GM12878 (cell line): ENCODE data around the gene CCDC15. TPM values are rescaled to one million over a fixed set of nuclear protein-coding genes. Genes with fewer than 3 reads are reported as not detected.
A peak's percentile ranks its signal among the peaks of the same experiment; 100 is the strongest.

ENCODE experiments used
- ATAC-seq: fragments of 200-7000 bp; cut with Tn5 transposase; 3 replicates; pipeline ENCODE4 v1.9.1; 2020; ENCODE audit warnings: mild to moderate bottlenecking, moderate library complexity
- BruUV-seq: library from RNA; stranded (reverse); fragments of 400-500 nt; replicated peaks from 2 replicates; lab custom pipeline; 2021; lab: Mats Ljungman, UMichigan
- CTCF ChIA-PET: fragments of 300-600 bp; sonication (Branson Sonifier 250); formaldehyde crosslinking; extraction: SDS; loops from one replicate; lab custom pipeline; 2021; ENCODE audit warnings: inconsistent platforms; lab: Yijun Ruan, JAX
- POLR2A ChIA-PET: fragments of 350-600 bp; formaldehyde crosslinking; extraction: SDS; loops from one replicate; lab custom pipeline; 2021; ENCODE audit warnings: inconsistent platforms; lab: Charles Lee
- RAD21 ChIA-PET: fragments of 300-600 bp; sonication (Branson Sonifier 250); formaldehyde crosslinking; loops from one replicate; lab custom pipeline; 2023; ENCODE audit warnings: antibody characterized with exemption; ENCODE audit not compliant: unreplicated experiment; lab: Charles Lee
- SMC1A ChIA-PET: fragments of 300-600 bp; sonication (Branson Sonifier 250); formaldehyde crosslinking; loops from one replicate; lab custom pipeline; 2023; ENCODE audit not compliant: unreplicated experiment, uncharacterized antibody; lab: Charles Lee
- DNase-seq: peaks from one replicate; pipeline ENCODE4 v3.0.0-alpha.2; 2011; ENCODE audit warnings: low read depth, low spot score
- FAIRE-seq: peaks from 3 replicates; lab custom pipeline; 2011; peaks lifted over from hg19 to GRCh38; lab: Jason Lieb, UNC
- H2AFZ ChIP-seq: 2 replicates; pipeline ENCODE4 v1.6.0; 2011; ENCODE audit warnings: low read depth, low read length, control low read depth; ENCODE audit not compliant: control insufficient read depth
- H3K27ac ChIP-seq: 2 replicates; pipeline ENCODE4 v1.5.1; 2011; ENCODE audit warnings: control low read depth; ENCODE audit not compliant: control insufficient read depth, insufficient read depth
- H3K27me3 ChIP-seq, 2 experiments: replicated peaks in 1 of 2; 2 replicates each; pipeline versions ENCODE4 v1.6.0 to v1.6.1; 2011; ENCODE audit warnings: low read length in 1 of 2; ENCODE audit not compliant: control insufficient read depth in 2 of 2, insufficient read depth in 2 of 2
- H3K36me3 ChIP-seq, 2 experiments: 2 replicates each; pipeline ENCODE4 v1.5.1; 2011; ENCODE audit warnings: low read length in 1 of 2; ENCODE audit not compliant: control insufficient read depth in 2 of 2, insufficient read depth in 2 of 2
- H3K4me1 ChIP-seq: 2 replicates; pipeline ENCODE4 v1.6.1; 2011; ENCODE audit warnings: mild to moderate bottlenecking, low read length, moderate library complexity, mixed read lengths; ENCODE audit not compliant: control insufficient read depth, insufficient read depth
- H3K4me2 ChIP-seq: 2 replicates; pipeline ENCODE4 v1.6.0; 2011; ENCODE audit warnings: control low read depth; ENCODE audit not compliant: control insufficient read depth, insufficient read depth
- H3K4me3 ChIP-seq: fragments of 200-600 bp; sonication (generic); 2 replicates; pipeline ENCODE4 v1.5.1; 2016
- H3K79me2 ChIP-seq: 2 replicates; pipeline ENCODE4 v1.6.0; 2011; ENCODE audit warnings: low read length; ENCODE audit not compliant: control insufficient read depth, insufficient read depth
- H3K9ac ChIP-seq: 2 replicates; pipeline ENCODE4 v1.8.0; 2011; ENCODE audit warnings: low read length, control low read depth, mixed read lengths; ENCODE audit not compliant: control insufficient read depth, insufficient read depth
- H3K9me3 ChIP-seq: replicated peaks from 3 replicates; pipeline ENCODE4 v1.5.1; 2011; ENCODE audit warnings: mild to moderate bottlenecking, low read length; ENCODE audit not compliant: control insufficient read depth, insufficient read depth
- H4K20me1 ChIP-seq: 2 replicates; pipeline ENCODE4 v1.6.0; 2011; ENCODE audit not compliant: control insufficient read depth, insufficient read depth
- ATF2 ChIP-seq: IDR thresholded peaks from 2 replicates; pipeline ENCODE4 v1.6.1; 2012; ENCODE audit warnings: low read length, inconsistent platforms
- BCL11A ChIP-seq: IDR thresholded peaks from 2 replicates; pipeline ENCODE4 v1.6.1; 2011; ENCODE audit warnings: low read depth, low read length
- BMI1 ChIP-seq: fragments of 450-650 bp; IDR thresholded peaks from 2 replicates; pipeline ENCODE4 v1.6.1; 2016; ENCODE audit warnings: mild to moderate bottlenecking, moderate library complexity, borderline replicate concordance
- CEBPB ChIP-seq, 2 experiments: fragments of 150-350 bp in 1 of 2; IDR thresholded peaks; 2 replicates each; pipeline ENCODE4 v1.6.1; 2012 to 2014; ENCODE audit warnings: low read depth in 2 of 2, low read length in 2 of 2, borderline replicate concordance in 1 of 2, inconsistent platforms in 1 of 2
- EED ChIP-seq: sonication (generic); IDR thresholded peaks from 2 replicates; pipeline ENCODE4 v1.6.1; 2016; ENCODE audit warnings: antibody characterized with exemption, low read depth
- HCFC1 ChIP-seq: fragments of 150-350 bp; IDR thresholded peaks from 2 replicates; pipeline ENCODE4 v1.6.1; 2014; ENCODE audit warnings: low read length
- IKZF2 ChIP-seq, 2 experiments: fragments of 450-650 bp; IDR thresholded peaks; 2 replicates each; pipeline ENCODE4 v1.6.1; 2017; ENCODE audit warnings: mild to moderate bottlenecking in 2 of 2, moderate library complexity in 2 of 2
- KAT2A ChIP-seq: conservative IDR thresholded peaks from 2 replicates; pipeline ENCODE4 v1.6.1; 2011; ENCODE audit warnings: low read depth, low read length; ENCODE audit not compliant: control insufficient read depth
- MAX ChIP-seq: IDR thresholded peaks from 2 replicates; pipeline ENCODE4 v1.6.1; 2012; ENCODE audit warnings: low read depth, low read length, improper control_type of control experiment
- MYB ChIP-seq: fragments of 150-350 bp; IDR thresholded peaks from 2 replicates; pipeline ENCODE4 v1.6.1; 2014; ENCODE audit warnings: mild to moderate bottlenecking, low read depth, low read length, borderline replicate concordance
- NR2C2 ChIP-seq: IDR thresholded peaks from 2 replicates; pipeline ENCODE4 v1.6.1; 2011; ENCODE audit warnings: borderline replicate concordance, low read depth; ENCODE audit not compliant: control insufficient read depth, insufficient read length
- PAX5 ChIP-seq: IDR thresholded peaks from 2 replicates; pipeline ENCODE4 v1.6.1; 2011; ENCODE audit warnings: low read depth, low read length, borderline replicate concordance
- SMARCA5 ChIP-seq: fragments of 450-650 bp; IDR thresholded peaks from 2 replicates; pipeline ENCODE4 v1.6.1; 2017; ENCODE audit warnings: mild to moderate bottlenecking
- SPI1 ChIP-seq: IDR thresholded peaks from 2 replicates; pipeline ENCODE4 v1.6.1; 2011; ENCODE audit warnings: low read depth, mild to moderate bottlenecking, low read length, moderate library complexity, borderline replicate concordance; ENCODE audit not compliant: insufficient read depth
- SREBF2 ChIP-seq: IDR thresholded peaks from 2 replicates; pipeline ENCODE4 v1.6.1; 2012; ENCODE audit warnings: mild to moderate bottlenecking, low read length
- WRNIP1 ChIP-seq: IDR thresholded peaks from 2 replicates; pipeline ENCODE4 v1.6.1; 2011; ENCODE audit warnings: low read depth, low read length, improper control_type of control experiment, borderline replicate concordance
- ZBTB33 ChIP-seq: fragments of 450-650 bp; IDR thresholded peaks from 2 replicates; pipeline ENCODE4 v1.6.1; 2017; ENCODE audit warnings: mild to moderate bottlenecking
- WGBS: methylation state at CpG from one replicate; pipeline ENCODE4 v1.1.6; 2016; ENCODE audit warnings: low lambda C conversion rate; ENCODE audit not compliant: insufficient replicate concordance, insufficient coverage; ENCODE audit errors: missing lambda C conversion rate; 5-methylcytosine and 5-hydroxymethylcytosine counted together
- in situ Hi-C: fragments of 300-500 bp; cut with MboI; formaldehyde crosslinking; loops from 9 replicates; pipeline ENCODE4 v1.14.3; 2018; ENCODE audit warnings: mixed read lengths
- intact Hi-C: fragments of 100-400 bp; cut with micrococcal nuclease; formaldehyde crosslinking; loops from one replicate; pipeline ENCODE4 v1.14.2; 2022; ENCODE audit not compliant: unreplicated experiment
- polyA plus RNA-seq, 11 experiments: library from polyadenylated mRNA; depleted of rRNA in 4 of 11; unstranded in 6 of 11; stranded (reverse) in 5 of 11; fragments of >200 nt; fragmentation: Nextera tagmentation in 4 of 11; fragmentation: Illumina TruSeq in 1 of 11; extraction: Ambion mirVana in 4 of 11; extraction: Trizol in 1 of 11; gene quantifications; 1 replicate in 1 of 11; 2 replicates in 10 of 11; pipeline versions ENCODE4 v1.2.1 to v1.2.3, GENCODE V29; 2011 to 2016; ENCODE audit warnings: inconsistent platforms in 2 of 11, missing spikeins in 2 of 11, low read depth in 1 of 11
- total RNA-seq, 4 experiments: library from RNA; depleted of rRNA in 3 of 4; stranded (reverse); fragments of >200 nt in 3 of 4; fragmentation: Illumina TruSeq in 1 of 4; extraction: Trizol in 1 of 4; gene quantifications; 2 replicates each; pipeline versions ENCODE4 v1.2.1 to v1.2.3, GENCODE V29; 2013 to 2021

The CCDC15 gene
- total and polyA plus RNA-seq, 10 of the 15 experiments (the other 5 are each of a cell fraction or from before 2014, with no cell fraction given) = 2.0 to 5.3 (median 3.3) TPM

- SMC1A ChIA-PET = interaction anchor here (1.1 to 2.1 kb wide), 3 partner anchors 11 to 104 kb away, joined by 3 to 6 read pairs (median 3); no protein-coding TSS in a partner anchor
- Histone ChIP-seq H3K9me3 (peaks cover 5% of the 10 kb centered on the region), H4K20me1 (no peaks in the 10 kb centered on the region), H3K9ac (no peak overlapping the region), H3K4me3 (no peak overlapping the region), H2AFZ (no peak overlapping the region), H3K4me1 (no peaks in the 10 kb centered on the region), H3K36me3 (no peaks in the 10 kb centered on the region), H3K79me2 (no peaks in the 10 kb centered on the region), H3K4me2 (no peak overlapping the region), H3K27me3 (no peaks in the 10 kb centered on the region), H3K27ac (no peak overlapping the region)
- 62% methylated on average over 2 of the region's 2 CpGs for WGBS
- TF ChIP-seq CEBPB (IDR thresholded peaks at IDR 0.05; ENCODE audit: borderline replicate concordance in 1 of 2, low read depth in 2 of 2, low read length in 2 of 2) (no peak), SPI1 (peak; percentile 67; the same call in 1 of the 2 replicates), SMARCA5 (no peak), MYB (no peak), BCL11A (no peak), KAT2A (no peak), IKZF2 (IDR thresholded peaks at IDR 0.05) (peak; percentile 29 to 49; a peak in 2 of 4 replicates), BMI1 (no peak)
- RAD21 ChIA-PET = no interaction called here
- POLR2A ChIA-PET = no interaction called here
- in situ Hi-C loops = no loop called here
- FAIRE-seq (no peak), DNase-seq (no peak), ATAC-seq (peak; percentile 48; the same call in 2 of the 3 replicates)
- intact Hi-C loops = no loop called here
- no TSS peak for BruUV-seq
- CTCF ChIA-PET = interaction anchor here (0.7 kb wide), 1 partner anchor 117 kb away, joined by 3 read pairs; no protein-coding TSS in a partner anchor
Measured at GRCh38 chr11:125005491-125005890, 51.5 kb downstream of the CCDC15 start.

GRCh38 chr11:125016413-125016812 lies 62.4 kb downstream of the CCDC15 start:
- in situ Hi-C loops (no loop called here), intact Hi-C loops (no loop called here)
- FAIRE-seq = no peak
- ChIA-PET POLR2A (no interaction called here), RAD21 (no interaction called here), SMC1A (interaction anchor here (0.7 to 1.3 kb wide), 3 partner anchors 11 to 373 kb away, joined by 3 read pairs; no protein-coding TSS in a partner anchor), CTCF (interaction anchor here (0.7 kb wide), 1 partner anchor 23 kb away, joined by 3 read pairs; no protein-coding TSS in a partner anchor)
- Histone ChIP-seq H3K4me2 (no peak overlapping the region), H2AFZ (no peak overlapping the region), H4K20me1 (no peaks in the 10 kb centered on the region), H3K9ac (no peak overlapping the region), H3K36me3 (no peaks in the 10 kb centered on the region), H3K27me3 (no peaks in the 10 kb centered on the region), H3K4me1 (no peaks in the 10 kb centered on the region), H3K27ac (no peak overlapping the region), H3K9me3 (no peaks in the 10 kb centered on the region; the same call in 2 of the 3 replicates), H3K4me3 (no peak overlapping the region), H3K79me2 (no peaks in the 10 kb centered on the region)
- ATAC-seq = no peak
- no TSS peak for BruUV-seq
- no peak for DNase-seq
- no peak for TF ChIP-seq MAX
- no peak for TF ChIP-seq EED
- TF ChIP-seq PAX5 = no peak
- no peak for TF ChIP-seq BCL11A
- TF ChIP-seq HCFC1 = no peak
- TF ChIP-seq SREBF2 = no peak
- TF ChIP-seq ZBTB33 = no peak
- no peak for TF ChIP-seq WRNIP1
- TF ChIP-seq NR2C2 = no peak
- TF ChIP-seq ATF2 = no peak
